ENCODE measurements around the gene MAST4. TPM values are rescaled to one million over a fixed set of nuclear protein-coding genes. Genes with fewer than 3 reads are reported as not detected.

MAST4 gene
- polyA plus RNA-seq, 1 donor (not counting 4 experiments of a cell fraction or from before 2014, with no cell fraction given) = 19.8 TPM

DNA sequence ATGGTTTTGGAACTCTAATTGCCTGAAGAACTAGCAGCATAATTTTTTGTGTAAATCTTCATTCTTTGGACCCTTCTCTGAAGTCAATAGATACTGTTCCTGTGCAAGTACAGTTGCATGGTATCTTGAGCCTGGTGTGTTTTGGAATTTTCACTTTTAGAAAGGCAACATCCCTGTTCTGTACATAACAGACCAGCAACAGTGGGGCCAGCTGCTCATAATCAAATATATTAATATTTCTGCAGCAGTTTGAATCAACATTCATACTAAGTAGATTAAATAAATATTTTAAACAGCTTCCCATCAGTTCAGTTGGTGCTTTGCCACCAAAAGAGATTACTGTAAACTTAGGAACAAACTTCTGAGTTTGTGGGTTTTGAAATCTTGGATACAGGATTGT is 502.5 kb downstream of the MAST4 start:
- dilution Hi-C loops (cut with MboI; ENCODE audit: extremely low pct_ligation_motif_present, low sequenced_read_pairs) = no loop called here
- Histone ChIP-seq H3K4me2 (ENCODE audit: control insufficient read depth, extremely low read depth, insufficient read depth, low read depth, low read length) (no peak overlapping the region), H3K4me1 (ENCODE audit: control insufficient read depth, extremely low read depth, insufficient read depth, low read length) (peaks cover 18% of the 10 kb centered on the region), H3K9me3 (ENCODE audit: control insufficient read depth, low read depth, low read length) (no peaks in the 10 kb centered on the region), H3K9me1 (ENCODE audit: control insufficient read depth, extremely low read depth, insufficient read depth, low read length) (no peaks in the 10 kb centered on the region), H3K79me2 (ENCODE audit: control insufficient read depth, insufficient read depth, low read length) (no peaks in the 10 kb centered on the region), H3K4me3 (ENCODE audit: control insufficient read depth in 2 of 3, extremely low read depth in 1 of 3, insufficient read depth in 2 of 3, low read depth in 1 of 3, low read length in 3 of 3) (no peak overlapping the region), H3K27me3 (ENCODE audit: control insufficient read depth, extremely low read depth, insufficient read depth, low read length) (no peaks in the 10 kb centered on the region), H3K27ac (ENCODE audit: control insufficient read depth, insufficient read depth, low read length) (no peak overlapping the region), H3K36me3 (ENCODE audit: control insufficient read depth in 2 of 2, extremely low read depth in 1 of 2, insufficient read depth in 2 of 2, low read length in 2 of 2) (peaks cover 10 to 23% of the 10 kb centered on the region in 2 experiments), H4K20me1 (ENCODE audit: control insufficient read depth, extremely low read depth, insufficient read depth, low read length) (no peaks in the 10 kb centered on the region), H2AFZ (ENCODE audit: control insufficient read depth, low read length) (no peak overlapping the region), H3K9ac (ENCODE audit: control insufficient read depth, extremely low read depth, insufficient read depth, low read length) (no peak overlapping the region)
- DNase-seq (ENCODE audit: low read depth, low spot score) (no peak), FAIRE-seq (no peak)
- TF ChIP-seq, protein P1, sequence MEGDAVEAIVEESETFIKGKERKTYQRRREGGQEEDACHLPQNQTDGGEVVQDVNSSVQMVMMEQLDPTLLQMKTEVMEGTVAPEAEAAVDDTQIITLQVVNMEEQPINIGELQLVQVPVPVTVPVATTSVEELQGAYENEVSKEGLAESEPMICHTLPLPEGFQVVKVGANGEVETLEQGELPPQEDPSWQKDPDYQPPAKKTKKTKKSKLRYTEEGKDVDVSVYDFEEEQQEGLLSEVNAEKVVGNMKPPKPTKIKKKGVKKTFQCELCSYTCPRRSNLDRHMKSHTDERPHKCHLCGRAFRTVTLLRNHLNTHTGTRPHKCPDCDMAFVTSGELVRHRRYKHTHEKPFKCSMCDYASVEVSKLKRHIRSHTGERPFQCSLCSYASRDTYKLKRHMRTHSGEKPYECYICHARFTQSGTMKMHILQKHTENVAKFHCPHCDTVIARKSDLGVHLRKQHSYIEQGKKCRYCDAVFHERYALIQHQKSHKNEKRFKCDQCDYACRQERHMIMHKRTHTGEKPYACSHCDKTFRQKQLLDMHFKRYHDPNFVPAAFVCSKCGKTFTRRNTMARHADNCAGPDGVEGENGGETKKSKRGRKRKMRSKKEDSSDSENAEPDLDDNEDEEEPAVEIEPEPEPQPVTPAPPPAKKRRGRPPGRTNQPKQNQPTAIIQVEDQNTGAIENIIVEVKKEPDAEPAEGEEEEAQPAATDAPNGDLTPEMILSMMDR (optimal IDR thresholded peaks at IDR 0.05 in 1 of 3, IDR thresholded peaks at IDR 0.05 in 1 of 3, conservative IDR thresholded peaks at IDR 0.05 in 1 of 3; ENCODE audit: extremely low read depth in 1 of 3, insufficient read depth in 2 of 3, low read length in 3 of 3) = no peak
- no peak for TF ChIP-seq EZH2 (IDR thresholded peaks at IDR 0.05; ENCODE audit: low read length)

DNA sequence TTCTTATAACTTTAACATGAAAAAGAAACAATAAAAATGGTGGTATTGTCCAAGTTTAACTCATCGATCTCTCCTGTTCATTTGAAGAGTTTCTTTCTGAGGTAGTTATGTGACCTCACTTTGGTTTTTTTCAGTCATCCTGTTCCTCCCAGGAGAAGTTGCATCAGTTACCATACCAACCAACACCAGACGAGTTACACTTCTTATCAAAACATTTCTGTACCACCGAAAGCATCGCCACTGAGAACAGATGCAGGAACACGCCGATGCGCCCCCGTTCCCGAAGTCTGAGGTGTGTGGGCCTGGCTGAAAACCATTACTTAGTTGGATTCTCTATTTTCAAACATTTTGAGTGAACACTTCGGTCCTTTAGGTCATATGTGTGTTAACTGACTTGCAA is 504.1 kb downstream of the MAST4 start:
- dilution Hi-C loops (cut with MboI; ENCODE audit: extremely low pct_ligation_motif_present, low sequenced_read_pairs) = no loop called here
- DNase-seq (ENCODE audit: low read depth, low spot score) = no peak
- FAIRE-seq = no peak
- Histone ChIP-seq H3K4me1 (ENCODE audit: control insufficient read depth, extremely low read depth, insufficient read depth, low read length) (peaks cover 6% of the 10 kb centered on the region), H2AFZ (ENCODE audit: control insufficient read depth, low read length) (no peak overlapping the region), H3K27me3 (ENCODE audit: control insufficient read depth, extremely low read depth, insufficient read depth, low read length) (no peaks in the 10 kb centered on the region), H3K79me2 (ENCODE audit: control insufficient read depth, insufficient read depth, low read length) (no peaks in the 10 kb centered on the region), H3K9me3 (ENCODE audit: control insufficient read depth, low read depth, low read length) (no peaks in the 10 kb centered on the region), H3K9ac (ENCODE audit: control insufficient read depth, extremely low read depth, insufficient read depth, low read length) (no peak overlapping the region), H4K20me1 (ENCODE audit: control insufficient read depth, extremely low read depth, insufficient read depth, low read length) (no peaks in the 10 kb centered on the region), H3K4me2 (ENCODE audit: control insufficient read depth, extremely low read depth, insufficient read depth, low read depth, low read length) (no peak overlapping the region), H3K4me3 (ENCODE audit: control insufficient read depth in 2 of 3, extremely low read depth in 1 of 3, insufficient read depth in 2 of 3, low read depth in 1 of 3, low read length in 3 of 3) (no peak overlapping the region), H3K27ac (ENCODE audit: control insufficient read depth, insufficient read depth, low read length) (no peak overlapping the region), H3K36me3 (ENCODE audit: control insufficient read depth in 2 of 2, extremely low read depth in 1 of 2, insufficient read depth in 2 of 2, low read length in 2 of 2) (peaks cover 13 to 23% of the 10 kb centered on the region in 2 experiments), H3K9me1 (ENCODE audit: control insufficient read depth, extremely low read depth, insufficient read depth, low read length) (no peaks in the 10 kb centered on the region)
- TF ChIP-seq, protein P1 (optimal IDR thresholded peaks at IDR 0.05 in 1 of 3, IDR thresholded peaks at IDR 0.05 in 1 of 3, conservative IDR thresholded peaks at IDR 0.05 in 1 of 3; ENCODE audit: extremely low read depth in 1 of 3, insufficient read depth in 2 of 3, low read length in 3 of 3) = no peak
- no peak for TF ChIP-seq EZH2 (IDR thresholded peaks at IDR 0.05; ENCODE audit: low read length)

Data from keratinocyte (primary cell).